SK-N-SH (cell line): Measurements from ENCODE around the gene KIF25.

Experiments
- CTCF ChIP-seq: fragments of 200-600 bp; sonication (generic); IDR thresholded peaks from 2 replicates; pipeline ENCODE4 v1.6.1; 2017; ENCODE audit warnings: antibody characterized with exemption, mild to moderate bottlenecking, moderate library complexity
- FOXM1 ChIP-seq: IDR thresholded peaks from 2 replicates; pipeline ENCODE4 v1.4.0; 2012; ENCODE audit warnings: low read depth, mild to moderate bottlenecking
- MAX ChIP-seq: IDR thresholded peaks from 2 replicates; pipeline ENCODE4 v1.4.0; 2012; ENCODE audit warnings: low read depth
- NRF1 ChIP-seq: IDR thresholded peaks from 2 replicates; pipeline ENCODE4 v1.6.1; 2012; ENCODE audit warnings: low read depth, mild to moderate bottlenecking, low read length
- REST ChIP-seq: IDR thresholded peaks from 2 replicates; pipeline ENCODE4 v1.6.1; 2012; ENCODE audit warnings: mild to moderate bottlenecking, low read depth, low read length, moderate library complexity
- SIN3A ChIP-seq: IDR thresholded peaks from 2 replicates; pipeline ENCODE4 v1.6.1; 2012; ENCODE audit warnings: low read depth, mild to moderate bottlenecking, low read length, moderate library complexity, borderline replicate concordance
- YY1 ChIP-seq: IDR thresholded peaks from 2 replicates; pipeline ENCODE4 v1.4.0; 2012; ENCODE audit warnings: low read depth, mild to moderate bottlenecking

- TF ChIP-seq FOXM1 (no peak), REST (no peak), YY1 (no peak), CTCF (no peak), MAX (no peak), NRF1 (no peak), SIN3A (no peak)
Observed at GRCh38 chr6:168058691-168059551, 61.5 kb downstream of the KIF25 start.
